Stimulated activated naive CD4-positive, alpha-beta T cell (primary cell): ENCODE results near the gene SNAI1.

ENCODE experiments used
- DNase-seq, 6 experiments: peaks; one replicate each; lab custom pipeline; 2025; lab: John Stamatoyannopoulos, UW

The SNAI1 gene

DNA sequence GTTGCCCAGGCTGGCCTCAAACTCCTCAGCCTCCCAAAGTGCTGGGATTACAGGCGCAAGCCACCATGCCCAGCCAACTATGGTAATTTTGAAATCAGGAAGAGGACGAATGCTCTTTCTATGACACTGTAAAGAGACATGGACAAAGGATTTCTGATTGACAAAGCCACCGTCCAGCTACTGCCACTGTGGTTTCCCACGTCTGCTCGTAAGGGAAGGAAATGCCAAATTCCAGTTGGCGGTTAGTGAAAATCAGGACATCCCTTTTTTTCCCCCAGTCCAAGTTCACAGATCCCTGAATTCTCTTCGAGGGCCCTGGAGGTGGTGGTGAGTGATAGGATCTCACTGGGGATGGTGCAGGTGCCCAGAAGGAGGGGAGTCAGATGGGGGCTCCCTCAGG, 31.2 kb downstream of the SNAI1 start:
- DNase-seq, result no peak

DNA sequence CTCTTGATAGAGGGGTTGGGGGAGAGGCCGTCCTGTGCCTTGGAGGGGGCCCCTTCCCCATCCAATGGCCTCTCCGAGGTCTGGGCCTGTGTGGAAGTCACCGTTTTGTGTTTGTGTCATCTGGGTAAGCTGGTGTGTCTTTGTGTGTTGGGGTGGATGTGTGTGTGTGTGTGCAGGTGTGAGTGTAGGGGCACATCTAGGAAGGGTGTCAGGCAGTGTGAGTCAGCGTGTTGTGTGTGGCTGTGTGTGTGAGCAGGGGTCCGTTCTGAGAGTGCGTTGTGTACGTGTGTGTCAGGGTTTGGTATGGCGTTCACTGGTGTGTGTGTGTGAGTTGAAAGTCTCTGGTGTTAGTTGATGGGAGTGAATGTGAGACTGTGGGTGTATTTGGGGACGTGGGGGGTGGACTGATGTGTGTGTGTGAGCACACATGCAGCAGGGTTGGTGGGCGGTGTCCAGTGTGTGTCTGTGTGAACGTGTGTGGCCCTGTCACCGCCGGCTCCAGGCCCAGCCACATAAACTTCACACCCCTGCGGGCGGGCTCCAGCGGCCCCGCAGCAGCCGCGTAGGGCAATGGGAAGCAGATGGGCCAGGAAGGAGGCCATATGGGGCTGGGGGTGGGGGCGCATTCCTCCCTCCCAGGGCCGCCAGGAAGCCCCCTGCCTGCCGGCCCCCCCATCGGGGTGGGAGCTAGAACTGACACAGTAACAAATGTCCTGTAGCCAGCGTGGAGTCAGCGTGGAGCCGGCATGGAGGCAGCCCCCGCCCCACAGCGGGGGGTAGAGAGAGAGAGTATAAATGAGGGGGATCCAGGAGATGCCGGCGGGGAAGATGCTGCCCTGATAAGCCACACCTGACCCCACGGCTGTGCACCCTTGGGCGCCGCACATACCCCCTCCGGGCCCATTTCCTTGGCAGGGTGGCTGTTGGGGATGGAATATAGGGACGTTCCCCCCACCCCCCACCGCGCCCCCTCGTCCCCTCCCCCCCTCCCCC, 32.1 kb downstream of the SNAI1 start:
- DNase-seq, result no peak

DNA sequence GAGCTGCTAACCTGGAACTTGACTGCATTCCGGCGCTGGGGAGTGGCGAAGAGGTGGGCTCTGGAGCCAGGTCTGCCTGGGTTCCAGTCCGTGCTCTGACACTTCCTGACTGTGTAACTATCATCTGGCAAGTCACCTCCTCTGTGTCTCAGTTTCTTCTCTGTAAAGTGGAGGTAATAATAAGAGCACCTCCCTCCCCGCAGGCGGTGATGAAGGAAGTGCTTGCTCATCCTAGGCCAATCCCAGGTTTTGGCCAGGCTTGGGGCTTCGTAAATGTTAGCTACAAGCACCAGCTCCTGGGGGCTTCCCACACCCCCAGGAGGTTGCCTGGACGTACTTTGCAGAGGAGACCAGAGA, 32.8 kb downstream of the SNAI1 start:
- DNase-seq, result no peak

DNA sequence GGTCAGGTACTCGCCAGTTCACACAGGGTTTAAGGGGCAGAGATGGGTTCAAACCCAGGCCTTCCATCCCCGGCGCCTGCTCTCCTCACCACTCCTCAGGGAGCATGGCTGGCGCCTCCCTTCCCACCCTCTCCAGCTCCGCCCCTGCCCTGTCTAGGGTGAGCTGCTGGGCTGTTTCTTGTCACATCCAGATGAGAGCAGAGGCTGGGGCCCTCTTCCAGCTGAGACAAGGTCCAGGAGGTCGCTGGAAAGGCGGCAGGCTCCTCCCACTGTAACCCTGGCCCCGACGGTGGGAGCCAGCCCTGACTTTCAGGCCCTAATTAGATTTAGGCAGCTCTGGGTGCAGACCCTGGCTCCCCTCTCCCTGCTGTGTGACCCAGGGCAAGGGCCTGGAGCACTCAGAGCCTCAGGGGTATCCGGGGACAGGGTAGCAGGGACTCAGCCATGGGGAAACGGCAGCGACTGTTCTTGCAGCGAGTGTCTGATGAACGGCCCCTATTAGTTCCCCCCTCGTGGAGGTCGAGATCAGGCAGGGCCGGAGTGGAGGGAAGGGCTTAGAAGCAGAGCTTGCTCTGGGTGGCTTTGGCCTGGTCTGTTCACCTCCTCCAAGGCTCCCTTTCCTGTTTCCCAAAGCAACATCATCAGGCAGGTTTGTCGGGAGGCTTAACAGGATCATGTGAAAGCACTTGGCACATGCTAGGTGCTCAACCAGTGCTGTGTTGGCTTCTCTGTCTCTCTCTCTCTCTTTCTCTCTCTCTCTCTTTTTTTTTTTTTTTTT, 33.4 kb downstream of the SNAI1 start:
- DNase-seq, result no peak

DNA sequence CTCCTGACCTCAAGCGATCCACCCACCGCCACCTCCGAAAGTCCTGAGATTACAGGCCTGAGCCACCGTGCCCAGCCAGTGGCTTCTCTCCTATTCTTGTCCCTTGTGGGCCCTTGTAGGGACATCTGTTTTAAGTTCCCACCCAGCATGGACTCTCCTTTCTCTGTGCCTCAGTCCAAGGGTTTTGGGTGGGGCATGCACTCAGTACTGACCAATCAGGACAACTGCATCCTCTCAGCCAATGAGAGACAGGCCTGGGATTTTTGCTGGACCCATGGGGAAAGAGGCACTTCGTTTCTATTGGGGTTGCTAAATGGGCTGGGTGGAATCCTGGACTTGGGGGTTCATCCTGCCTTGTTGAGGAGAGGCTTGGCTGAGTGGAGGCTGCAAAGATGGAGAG, 34.4 kb downstream of the SNAI1 start:
- DNase-seq, result no peak

DNA sequence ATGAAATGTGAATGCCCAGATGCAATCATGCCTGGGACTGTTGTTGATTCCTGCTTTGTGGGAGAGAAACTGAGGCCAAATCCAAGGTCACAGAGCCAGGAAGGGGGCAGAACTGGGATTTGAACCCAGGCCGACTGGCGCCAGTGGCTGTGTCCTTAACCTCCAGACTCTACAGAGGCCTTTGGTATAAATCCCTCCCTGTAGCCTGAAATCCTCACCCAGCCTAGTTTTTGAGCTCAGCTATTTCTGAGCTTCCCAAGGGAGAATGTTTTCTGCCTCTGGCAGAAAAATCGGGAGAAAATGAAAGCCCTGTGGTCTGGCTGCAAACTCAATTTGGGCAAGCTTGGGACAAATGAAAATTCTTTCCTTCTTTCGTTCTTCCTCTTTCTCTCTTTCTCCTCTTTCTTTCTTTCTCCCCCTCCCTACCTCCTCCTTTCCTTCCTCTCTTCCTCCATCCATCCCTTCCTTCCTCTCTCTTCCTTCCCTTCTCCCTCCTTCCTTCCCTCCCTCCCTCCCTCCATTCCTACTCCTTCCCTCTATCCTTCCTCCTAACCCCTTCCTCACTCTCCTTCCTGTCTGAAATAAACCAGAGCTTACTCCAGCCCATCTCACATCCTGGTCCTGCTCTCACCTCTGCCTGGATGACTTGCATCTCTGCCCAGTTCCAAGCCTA, 34.9 kb downstream of the SNAI1 start:
- no peak for DNase-seq

DNA sequence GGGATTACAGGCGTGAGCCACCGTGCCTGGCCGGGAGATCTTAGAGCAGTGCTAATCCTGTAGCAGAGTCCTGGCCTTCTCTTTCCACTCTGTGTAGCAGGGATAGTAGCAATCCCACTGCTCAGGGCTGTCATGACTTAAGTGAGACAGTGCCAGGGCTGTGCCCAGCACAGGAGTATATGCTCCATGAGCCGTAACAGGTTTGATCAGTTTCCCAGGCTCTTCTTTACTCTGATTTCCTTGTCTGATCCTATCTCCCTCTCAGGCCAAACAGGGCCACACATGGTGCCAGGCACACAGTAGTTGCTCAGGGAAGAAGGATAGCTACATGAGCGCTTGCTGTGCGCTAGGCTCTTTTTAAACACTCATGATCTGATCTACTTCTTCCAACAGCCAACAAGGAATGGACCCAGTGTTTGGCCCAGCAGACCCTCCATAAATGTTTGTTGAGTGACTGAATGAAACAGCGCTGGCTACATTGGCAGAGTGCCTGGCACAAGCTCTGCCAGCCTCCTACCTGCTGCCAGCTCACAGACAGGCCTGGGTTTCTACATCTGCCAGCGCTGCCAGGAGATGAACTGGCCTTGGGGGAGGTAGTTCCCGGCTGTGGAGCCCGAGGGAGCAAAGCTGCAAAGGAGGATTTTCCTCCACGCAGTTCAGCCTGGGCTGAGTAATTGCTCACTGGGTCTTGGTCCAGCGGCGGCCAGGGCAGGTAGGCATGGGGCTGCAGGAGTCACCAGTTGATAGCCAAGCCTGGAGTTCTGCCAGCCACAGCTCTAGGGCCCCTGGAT, 36.9 kb downstream of the SNAI1 start:
- DNase-seq, result no peak

DNA sequence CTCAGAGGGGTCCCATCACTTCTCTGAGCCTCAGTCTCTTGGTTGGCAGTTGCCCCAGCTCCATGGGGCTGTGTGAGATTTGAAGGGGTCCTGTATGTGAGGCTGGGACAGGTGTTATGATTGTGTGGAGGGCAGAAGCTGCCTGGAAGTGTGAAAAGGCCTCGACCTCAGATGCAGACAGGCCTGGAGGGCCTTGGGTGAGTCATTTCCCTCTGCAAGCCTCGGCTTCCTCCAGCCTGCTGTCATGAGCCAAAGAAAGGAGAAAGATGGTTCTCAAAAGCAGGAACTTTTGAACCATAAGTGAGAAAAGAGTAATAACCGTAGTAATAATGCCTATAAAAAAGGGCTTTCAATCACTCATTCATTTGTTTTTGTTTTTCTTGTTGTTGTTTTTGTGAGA, 37.5 kb downstream of the SNAI1 start:
- DNase-seq, result no peak

DNA sequence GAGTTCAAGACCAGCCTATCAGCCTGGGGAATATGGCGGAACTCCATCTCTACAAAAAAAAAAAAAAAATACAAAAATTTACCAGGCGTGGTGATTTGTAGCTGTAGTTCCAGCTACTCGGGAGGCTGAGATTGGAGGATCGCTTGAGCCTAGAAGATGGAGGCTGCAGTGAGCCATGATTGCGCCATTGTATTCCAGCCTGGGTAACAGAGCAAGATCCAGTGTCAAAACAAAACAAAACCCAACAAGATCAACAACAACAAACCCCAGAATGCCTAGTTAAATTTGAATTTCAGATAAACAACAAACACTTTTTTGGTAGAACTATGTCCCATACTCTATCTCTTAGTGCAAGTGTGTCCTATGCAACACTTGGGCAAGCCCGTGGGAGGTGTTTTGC, 39.9 kb downstream of the SNAI1 start:
- DNase-seq, result no peak

DNA sequence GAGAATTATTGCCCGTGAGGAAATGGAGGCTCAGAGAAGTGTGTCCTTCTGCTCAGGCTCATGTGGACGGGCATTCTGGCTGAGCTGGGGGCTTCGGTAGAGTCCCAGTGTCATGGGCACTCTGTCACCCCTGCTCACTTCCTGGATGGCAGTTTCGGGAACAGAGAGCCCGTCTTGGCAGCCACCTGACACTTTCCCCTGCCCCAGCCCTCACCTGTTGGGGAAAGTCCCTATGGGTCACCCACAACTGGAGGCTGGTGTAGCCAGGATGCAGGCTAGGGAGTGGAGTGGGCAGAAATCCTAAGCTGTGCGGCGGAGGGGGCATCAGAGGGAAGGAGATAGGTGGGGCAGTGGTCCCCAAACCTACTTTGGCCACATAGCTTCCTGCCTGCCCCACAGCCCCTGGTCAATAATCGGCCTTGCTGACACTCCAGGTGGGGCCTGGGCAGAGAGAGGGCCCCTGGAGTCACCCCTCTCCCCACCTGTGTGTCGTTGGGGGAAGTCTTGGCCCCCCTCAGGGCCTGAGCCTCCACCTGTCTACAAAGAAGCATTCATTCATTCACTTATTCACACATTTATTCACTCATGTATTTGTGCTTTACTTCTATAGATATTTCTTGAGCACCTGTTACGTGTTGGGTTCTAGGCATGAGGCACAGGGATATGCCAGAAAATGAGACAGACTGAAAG, 40.5 kb downstream of the SNAI1 start:
- no peak for DNase-seq

DNA sequence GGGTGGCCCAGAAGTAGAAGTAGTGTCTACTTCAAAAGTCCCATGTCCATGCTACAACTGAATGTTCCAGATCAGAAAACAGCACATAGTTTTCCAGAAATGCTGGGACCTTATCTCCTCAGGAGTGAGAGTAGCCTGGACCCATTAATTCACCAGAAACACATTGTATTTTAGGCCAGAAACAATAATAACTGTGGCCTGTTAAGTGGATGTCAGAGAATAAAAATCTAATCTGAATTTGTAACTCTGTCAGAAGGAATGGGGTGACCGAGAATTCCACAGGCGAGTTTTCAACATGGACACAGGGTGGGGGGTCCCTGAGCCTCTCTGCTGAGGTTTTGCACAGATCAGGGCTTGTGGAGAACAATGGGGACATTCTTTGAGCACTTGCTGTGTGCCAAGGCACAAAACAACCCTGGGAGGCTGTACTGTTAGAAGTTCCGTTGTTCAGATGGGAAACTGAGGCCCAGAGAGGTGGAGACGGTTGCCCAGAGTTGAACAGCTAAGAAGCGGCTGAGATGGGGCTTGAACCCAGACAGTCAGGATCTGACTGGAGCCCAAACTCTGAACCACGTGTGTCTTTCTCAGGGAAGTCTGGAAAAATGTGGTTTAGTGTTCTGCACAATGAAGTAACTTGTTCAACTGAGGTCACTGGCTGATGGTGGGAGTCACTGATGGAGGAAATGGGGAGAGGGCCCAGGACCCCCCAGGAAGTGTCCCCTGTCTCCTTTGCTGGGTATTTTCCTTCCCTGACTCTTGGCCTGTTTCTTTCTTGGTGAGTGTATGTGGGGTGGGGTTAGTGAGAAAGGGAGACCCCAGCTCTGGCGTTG, 44.2 kb downstream of the SNAI1 start:
- no peak for DNase-seq

DNA sequence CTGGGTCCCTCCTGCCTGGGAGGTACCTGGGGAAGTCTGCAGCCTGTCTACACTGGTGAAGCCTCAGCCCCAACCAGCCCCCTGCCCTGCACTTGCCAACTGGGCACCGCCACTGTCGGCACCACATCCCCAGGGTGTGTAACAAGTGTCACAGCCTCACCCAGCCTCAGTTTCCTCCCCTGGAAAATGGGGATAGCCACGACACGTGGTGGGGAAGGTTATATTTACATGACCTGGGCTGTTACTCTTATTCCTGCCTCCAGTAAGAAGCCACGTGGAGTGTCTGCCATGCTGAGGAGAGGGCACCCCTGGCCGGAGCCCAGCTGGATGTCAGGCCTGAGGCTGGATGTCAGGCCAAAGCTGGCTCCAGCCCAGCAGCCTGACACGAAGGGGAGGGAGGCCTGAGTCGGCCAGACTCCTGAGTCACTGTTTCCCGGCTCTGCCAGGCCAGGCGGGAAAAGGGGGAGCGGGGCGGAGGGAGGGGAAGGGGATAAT, 44.9 kb downstream of the SNAI1 start:
- no peak for DNase-seq

DNA sequence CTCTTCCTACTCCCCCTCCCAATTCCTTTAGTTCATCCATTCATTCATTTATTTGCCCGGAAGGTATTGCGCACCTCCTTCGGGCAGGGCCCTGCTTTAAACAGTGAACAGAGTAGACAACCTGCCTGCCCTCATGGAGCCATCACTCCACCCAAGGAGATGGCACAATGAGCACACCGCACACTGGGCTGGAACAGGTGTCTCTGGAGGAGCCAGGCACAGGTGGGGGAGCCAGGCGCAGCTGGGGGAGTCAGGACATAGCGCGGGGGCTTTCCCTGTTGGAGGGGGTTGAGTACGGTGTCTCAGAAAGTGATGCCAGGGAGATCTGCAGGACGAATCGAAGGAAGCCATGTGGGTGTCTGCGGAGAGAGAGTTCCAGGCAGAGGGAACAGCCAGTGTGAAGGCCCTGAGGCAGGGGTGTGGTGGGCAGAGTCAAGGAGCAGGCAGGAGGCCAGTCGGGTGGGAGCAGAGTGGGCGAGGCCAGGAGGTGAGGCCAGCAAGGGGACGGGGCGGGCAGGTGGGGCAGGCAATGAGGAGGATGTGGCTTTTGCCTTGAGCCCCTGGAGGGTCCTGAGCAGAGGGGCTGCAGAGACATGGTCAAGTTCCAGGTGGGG, 46.4 kb downstream of the SNAI1 start:
- DNase-seq, result no peak

DNA sequence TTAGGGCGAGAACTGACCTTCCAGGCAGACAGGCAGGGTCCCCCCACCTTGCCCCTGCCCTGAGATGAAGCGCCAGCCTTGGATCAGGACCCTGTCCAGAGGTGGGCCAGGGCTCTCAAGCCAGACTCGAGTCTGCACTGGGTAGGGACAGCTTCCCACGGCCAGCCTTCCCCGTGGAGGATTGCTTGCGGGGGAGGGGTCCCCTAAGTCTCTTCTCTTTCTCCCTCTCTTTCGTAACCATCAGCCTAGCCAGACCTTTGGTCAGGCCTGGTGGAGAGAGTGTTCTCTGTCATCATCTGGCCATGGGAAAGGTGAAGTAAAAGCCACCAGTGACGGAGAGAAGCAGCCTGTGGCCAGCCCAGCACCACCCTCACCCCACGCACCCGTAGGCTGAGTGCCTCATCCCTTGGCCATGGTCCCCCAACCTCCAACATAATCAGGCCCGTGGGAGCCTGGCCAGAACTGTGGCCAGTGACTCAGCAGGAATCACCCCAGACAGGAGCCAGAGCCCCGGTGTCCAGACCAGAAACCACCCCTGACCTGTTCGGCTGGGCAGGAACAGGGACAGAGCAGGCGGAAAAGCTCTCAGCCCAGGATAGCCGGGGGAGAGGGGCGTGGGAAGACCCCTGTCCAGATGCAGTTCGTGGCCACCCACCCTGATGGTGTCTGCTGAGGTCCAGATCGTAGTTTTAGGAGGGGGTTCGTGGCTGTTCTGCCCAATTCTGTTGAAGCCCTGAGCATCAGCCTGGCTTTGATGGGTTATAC, 47.1 kb downstream of the SNAI1 start:
- DNase-seq, result no peak

DNA sequence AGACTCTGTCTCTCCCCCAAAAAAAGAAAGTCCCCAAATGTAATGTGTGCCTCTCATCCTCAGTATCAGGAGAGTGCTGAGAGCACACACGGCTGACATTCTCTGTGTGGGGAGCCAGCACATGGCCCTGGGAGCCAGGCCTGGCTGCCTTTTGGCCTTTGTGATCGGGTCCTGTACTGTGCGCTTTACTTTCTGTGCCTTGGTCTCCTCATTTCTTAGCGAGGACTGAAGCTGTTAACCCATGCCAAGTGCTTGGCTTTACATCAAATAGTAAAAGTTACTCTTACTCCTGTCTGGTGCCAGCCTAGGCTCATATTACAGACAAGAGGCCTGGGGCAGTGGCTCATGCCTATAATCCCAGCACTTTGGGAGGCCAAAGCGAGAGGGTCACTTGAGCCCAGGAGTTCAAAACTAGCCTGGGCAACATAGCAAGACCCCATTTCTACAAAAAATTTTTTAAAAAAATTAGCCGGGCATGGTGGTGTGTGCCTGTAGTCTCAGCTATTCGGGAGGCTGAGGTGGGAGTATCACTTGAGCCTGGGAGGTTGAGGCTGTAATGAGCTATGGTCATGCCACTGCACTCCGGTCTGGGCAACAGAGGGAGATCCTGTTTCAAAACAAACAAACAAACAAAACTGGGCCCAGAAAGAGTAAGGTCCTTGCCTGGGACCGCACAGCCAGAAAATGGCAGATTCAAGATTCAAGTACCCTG, 50.3 kb downstream of the SNAI1 start:
- DNase-seq, result no peak

DNA sequence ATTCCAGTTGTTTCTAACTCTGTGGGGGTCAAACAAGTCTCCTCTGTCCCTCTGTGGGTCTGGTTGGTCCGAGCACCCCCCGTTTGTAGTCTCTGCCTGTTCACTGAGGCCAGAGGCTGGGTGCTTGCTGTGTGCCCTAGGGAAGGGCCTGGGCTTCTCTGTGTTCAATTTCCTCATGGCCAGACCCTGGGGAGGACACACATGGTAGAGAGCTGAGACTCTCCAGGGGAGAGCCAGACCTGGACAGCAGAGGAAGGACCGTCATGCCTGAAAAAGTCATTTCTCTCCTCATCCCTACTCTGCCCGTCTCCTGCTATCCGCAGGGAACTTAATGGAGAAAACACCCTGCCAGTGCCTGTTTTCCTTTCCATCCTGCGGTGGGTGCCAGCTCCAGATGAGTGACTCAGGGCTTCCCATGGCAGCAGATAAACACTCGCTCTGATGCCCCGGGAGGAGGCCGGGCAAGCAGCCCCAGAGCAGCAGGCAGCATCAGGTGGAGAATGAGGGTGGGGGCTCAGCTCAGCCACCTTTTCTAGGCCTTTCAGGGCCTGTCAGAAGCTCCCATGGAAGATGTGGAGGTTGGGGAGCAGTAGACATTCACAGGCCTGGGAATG, 51.9 kb downstream of the SNAI1 start:
- DNase-seq, result no peak

DNA sequence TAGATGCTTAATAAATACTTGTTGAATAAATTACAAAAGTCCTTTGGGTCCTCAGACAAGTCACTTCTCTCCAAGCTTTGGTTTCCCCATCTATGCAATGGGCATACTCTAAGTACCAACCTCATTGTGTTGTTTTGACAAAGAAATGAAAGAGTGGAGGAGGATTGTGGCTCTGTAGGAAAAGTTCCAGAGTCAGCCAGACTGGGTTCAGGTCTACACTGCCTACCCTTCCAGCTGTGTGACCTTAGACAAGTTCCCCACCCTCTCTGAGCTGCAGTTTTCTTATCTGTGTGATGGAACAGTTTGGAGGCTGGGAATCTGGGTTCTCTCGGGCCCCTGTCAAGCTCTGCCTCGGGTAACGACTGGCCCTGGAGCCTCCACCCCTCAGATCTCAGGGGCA, 53.9 kb downstream of the SNAI1 start:
- DNase-seq, result no peak

DNA sequence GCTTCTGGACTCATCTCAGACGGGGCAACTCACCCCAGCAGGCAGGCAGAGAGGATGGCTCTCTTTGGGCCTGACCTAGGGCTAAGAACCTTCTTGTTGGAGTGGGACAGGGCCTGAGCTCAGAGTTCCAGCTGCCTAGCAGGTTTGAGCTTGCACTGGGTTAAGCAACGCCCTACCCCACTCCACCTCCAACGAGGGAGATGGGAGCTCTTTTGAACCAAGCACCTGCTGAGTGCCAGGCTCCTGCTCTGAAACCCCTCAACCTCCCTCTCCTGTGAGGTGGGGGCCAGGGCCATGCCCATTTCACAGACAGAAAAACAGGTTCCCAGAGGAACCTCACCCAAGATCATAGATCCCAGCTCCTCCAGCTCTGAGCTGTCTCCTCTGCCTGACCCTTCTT, 54.3 kb downstream of the SNAI1 start:
- DNase-seq, result no peak
